H1 (cell line): ENCODE results near the gene RPL7A.

Experiments
- CHD2 ChIP-seq: IDR thresholded peaks from 2 replicates; pipeline ENCODE4 v1.6.1; 2012; ENCODE audit warnings: low read length, improper control_type of control experiment
- GTF2F1 ChIP-seq: IDR thresholded peaks from 2 replicates; pipeline ENCODE4 v1.6.1; 2012; ENCODE audit warnings: low read depth, low read length, improper control_type of control experiment, borderline replicate concordance
- JUN ChIP-seq: IDR thresholded peaks from 2 replicates; pipeline ENCODE4 v1.6.1; 2011; ENCODE audit warnings: low read depth, mild to moderate bottlenecking, improper control_type of control experiment, low read length
- POLR2A ChIP-seq, 2 experiments: IDR thresholded peaks; 1 replicate in 1 of 2; 2 replicates in 1 of 2; pipeline ENCODE4 v1.6.1; 2011; ENCODE audit warnings: low read depth in 2 of 2, low read length in 2 of 2, mild to moderate bottlenecking in 2 of 2; ENCODE audit errors: control extremely low read depth in 1 of 2
- POLR2AphosphoS5 ChIP-seq: IDR thresholded peaks from 2 replicates; pipeline ENCODE4 v1.6.1; 2011; ENCODE audit warnings: low read depth, low read length
- TAF1 ChIP-seq: IDR thresholded peaks from 2 replicates; pipeline ENCODE4 v1.6.1; 2011; ENCODE audit warnings: mild to moderate bottlenecking, low read depth, low read length
- TEAD4 ChIP-seq: IDR thresholded peaks from 2 replicates; pipeline ENCODE4 v1.6.1; 2012; ENCODE audit warnings: low read depth, low read length, inconsistent platforms, mixed read lengths
- ZNF274 ChIP-seq: IDR thresholded peaks from 2 replicates; pipeline ENCODE4 v1.7.0; 2012; ENCODE audit warnings: low read length, borderline replicate concordance; ENCODE audit errors: extremely low read depth
- TF ChIP-seq, protein P1 (sequence below), 3 experiments: IDR thresholded peaks; 1 replicate in 2 of 3; 2 replicates in 1 of 3; pipeline versions ENCODE4 v1.5.1 to v1.6.1; 2011; ENCODE audit warnings: low read length in 3 of 3, mild to moderate bottlenecking in 3 of 3, inconsistent platforms in 2 of 3, low read depth in 1 of 3, moderate library complexity in 1 of 3; ENCODE audit not compliant: insufficient read depth in 1 of 3; ENCODE audit errors: control extremely low read depth in 1 of 3
- TF ChIP-seq, protein P2 (sequence below): IDR thresholded peaks from 2 replicates; pipeline ENCODE4 v1.6.1; 2012; ENCODE audit warnings: inconsistent platforms

- TF ChIP-seq, protein P1, sequence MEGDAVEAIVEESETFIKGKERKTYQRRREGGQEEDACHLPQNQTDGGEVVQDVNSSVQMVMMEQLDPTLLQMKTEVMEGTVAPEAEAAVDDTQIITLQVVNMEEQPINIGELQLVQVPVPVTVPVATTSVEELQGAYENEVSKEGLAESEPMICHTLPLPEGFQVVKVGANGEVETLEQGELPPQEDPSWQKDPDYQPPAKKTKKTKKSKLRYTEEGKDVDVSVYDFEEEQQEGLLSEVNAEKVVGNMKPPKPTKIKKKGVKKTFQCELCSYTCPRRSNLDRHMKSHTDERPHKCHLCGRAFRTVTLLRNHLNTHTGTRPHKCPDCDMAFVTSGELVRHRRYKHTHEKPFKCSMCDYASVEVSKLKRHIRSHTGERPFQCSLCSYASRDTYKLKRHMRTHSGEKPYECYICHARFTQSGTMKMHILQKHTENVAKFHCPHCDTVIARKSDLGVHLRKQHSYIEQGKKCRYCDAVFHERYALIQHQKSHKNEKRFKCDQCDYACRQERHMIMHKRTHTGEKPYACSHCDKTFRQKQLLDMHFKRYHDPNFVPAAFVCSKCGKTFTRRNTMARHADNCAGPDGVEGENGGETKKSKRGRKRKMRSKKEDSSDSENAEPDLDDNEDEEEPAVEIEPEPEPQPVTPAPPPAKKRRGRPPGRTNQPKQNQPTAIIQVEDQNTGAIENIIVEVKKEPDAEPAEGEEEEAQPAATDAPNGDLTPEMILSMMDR (IDR thresholded peaks at IDR 0.05; ENCODE audit: control extremely low read depth in 1 of 3, insufficient read depth in 1 of 3, low read depth in 1 of 3, low read length in 3 of 3): no peak
- TF ChIP-seq POLR2A (IDR thresholded peaks at IDR 0.05; ENCODE audit: control extremely low read depth in 1 of 2, low read depth in 2 of 2, low read length in 2 of 2): no peak
- no peak for TF ChIP-seq ZNF274
- TF ChIP-seq TAF1: no peak
- TF ChIP-seq CHD2: no peak
- no peak for TF ChIP-seq JUN
- no peak for TF ChIP-seq GTF2F1
- TF ChIP-seq TEAD4: no peak
- TF ChIP-seq, protein P2, sequence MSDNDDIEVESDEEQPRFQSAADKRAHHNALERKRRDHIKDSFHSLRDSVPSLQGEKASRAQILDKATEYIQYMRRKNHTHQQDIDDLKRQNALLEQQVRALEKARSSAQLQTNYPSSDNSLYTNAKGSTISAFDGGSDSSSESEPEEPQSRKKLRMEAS: no peak
- no peak for TF ChIP-seq POLR2AphosphoS5
These were observed 32.0 kb upstream of the RPL7A start for GRCh38 chr9:133315997-133316396.
